ENCODE data around the gene HSPB2. TPM values are rescaled to one million over a fixed set of nuclear protein-coding genes. Genes with fewer than 3 reads are reported as not detected.

The HSPB2 gene
- total and polyA plus RNA-seq, 12 donors = 18.9 to 136 (median 32.6) TPM

DNA sequence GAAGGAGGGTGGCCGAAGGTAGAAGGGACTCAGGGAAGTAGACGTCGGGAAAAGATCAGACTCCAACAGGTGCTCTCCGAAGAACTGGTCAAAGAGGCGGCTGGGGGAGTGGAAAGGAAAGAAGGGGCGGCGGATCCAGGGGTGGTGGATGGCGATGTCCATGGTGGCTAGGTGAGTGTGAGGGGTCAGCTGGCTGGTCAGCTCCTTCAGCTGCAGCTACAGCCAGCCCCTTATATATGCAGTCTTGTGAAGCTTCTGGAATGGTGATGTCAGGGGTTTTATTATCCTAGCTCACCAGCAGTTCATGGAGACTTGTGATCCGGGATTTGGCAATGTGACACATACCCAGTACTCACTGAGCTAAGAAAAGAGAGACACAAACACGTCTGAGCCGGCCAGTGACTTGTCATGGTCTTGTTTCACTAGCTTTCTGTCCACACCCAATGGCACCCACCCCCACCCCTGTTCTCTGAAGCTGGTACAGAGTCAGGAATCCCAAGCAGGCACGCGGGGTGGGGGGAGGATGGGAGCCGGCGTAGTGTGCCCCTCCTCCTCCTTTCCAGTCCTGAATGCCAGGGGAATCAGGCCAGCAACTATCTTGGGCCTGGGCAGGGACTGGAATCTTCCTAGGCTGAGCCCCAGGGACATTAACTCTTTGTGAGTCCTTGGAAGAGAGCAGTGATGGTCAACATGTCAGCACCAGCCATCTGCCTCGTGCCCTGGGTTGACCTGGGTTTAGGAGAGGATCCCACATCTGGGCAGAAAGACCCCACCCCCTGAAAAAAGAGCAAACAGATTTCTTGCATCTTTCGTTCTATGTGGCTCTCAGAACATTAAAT lies 752 bp upstream of the HSPB2 start, which contains the start of gene CRYAB:
Gene CRYAB, minus strand, starts transcription at position 208 of the 839 bp plus-strand sequence. Its CDS starts 46 bp downstream, at position 162.
- peaks cover 0 to 22% (median 9%) of the 10 kb centered on the region in 9 donors for H3K4me1 ChIP-seq
- H3K27ac ChIP-seq = peak within 1 kb of the TSS; percentile 94 to 99 (median 95)
- WGBS, 2 donors = 20 to 25% methylated on average over 17 of the region's 17 CpGs
- no peaks in the 10 kb centered on the region for H3K9me3 ChIP-seq
- DNase-seq (peak; percentile 85 to 89), ATAC-seq (peak; percentile 70 to 87 (median 76))
- H3K4me3 ChIP-seq = peak within 1 kb of the TSS; percentile 53 to 69 (median 62)
- intact Hi-C loops (cut with DNase I) = loop anchor here in 4 of 10 donors (5.0 kb wide), 1 partner anchor 34 kb away; the partner anchor contains the start of genes CFAP68 (in 4 of the 4) and FDXACB1 (in 4 of the 4)
- H3K36me3 ChIP-seq = peaks cover 0 to 33% (median 18%) of the 10 kb centered on the region in 9 donors
- H3K27me3 ChIP-seq = peaks cover 0 to 44% (median 0%) of the 10 kb centered on the region in 7 donors
- TF ChIP-seq CTCF (IDR thresholded peaks at IDR 0.05) = no peak

- Histone ChIP-seq H3K27me3 (peaks cover 0 to 44% (median 0%) of the 10 kb centered on the region in 7 donors), H3K4me3 (peak overlapping the region; percentile 51 to 69 (median 62)), H3K27ac (peak overlapping the region; percentile 94 to 99 (median 95)), H3K4me1 (peaks cover 0 to 22% (median 9%) of the 10 kb centered on the region in 9 donors), H3K36me3 (peaks cover 0 to 27% (median 14%) of the 10 kb centered on the region in 9 donors), H3K9me3 (no peaks in the 10 kb centered on the region)
- intact Hi-C loops (cut with DNase I) = loop anchor here in 4 of 10 donors (5.0 kb wide), 1 partner anchor 36 kb away; the partner anchor contains the start of genes CFAP68 (in 4 of the 4) and FDXACB1 (in 4 of the 4)
- 23 to 36% methylated on average over 24 of the region's 24 CpGs for WGBS, 2 donors
- TF ChIP-seq CTCF (IDR thresholded peaks at IDR 0.05) = no peak
- DNase-seq = peak; percentile 35 to 40
- peak; percentile 3 to 47 (median 17) for ATAC-seq
Measured at GRCh38 chr11:111913031-111913861, 712 bp downstream of the HSPB2 start.

DNA sequence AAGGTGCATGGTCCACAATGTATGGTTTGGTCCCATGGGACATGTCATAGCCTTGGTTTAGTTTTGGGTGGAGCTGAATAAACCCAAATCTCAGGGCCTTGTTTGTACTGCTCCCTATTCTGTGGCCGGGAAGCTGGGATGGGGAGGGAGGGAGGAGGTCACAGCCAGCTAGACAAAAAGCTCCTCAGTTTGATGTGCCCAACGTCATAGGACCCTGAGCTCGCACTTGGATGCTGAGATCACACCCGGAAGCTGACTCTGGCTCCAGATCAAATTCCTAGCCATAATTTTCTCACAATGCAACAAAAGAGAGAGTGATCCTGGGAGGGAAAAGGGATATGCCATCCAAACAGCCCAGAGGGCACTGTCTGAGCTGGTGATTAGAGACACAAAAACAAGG lies 1.5 kb downstream of the HSPB2 start:
- ATAC-seq (peak in 5 of 8 donors; percentile 17 to 56 (median 44)), DNase-seq (peak in 1 of 2 donors; percentile 77)
- H3K9me3 ChIP-seq = no peaks in the 10 kb centered on the region
- 9 to 12% methylated on average over 4 of the region's 4 CpGs for WGBS, 2 donors
- TF ChIP-seq CTCF (IDR thresholded peaks at IDR 0.05) = no peak
- H3K27ac ChIP-seq = peak overlapping the region; percentile 94 to 99 (median 95)
- H3K4me1 ChIP-seq = peaks cover 0 to 30% (median 12%) of the 10 kb centered on the region in 9 donors
- H3K36me3 ChIP-seq = peaks cover 0 to 19% (median 7%) of the 10 kb centered on the region in 9 donors
- peaks cover 0 to 44% (median 0%) of the 10 kb centered on the region in 7 donors for H3K27me3 ChIP-seq
- intact Hi-C loops (cut with DNase I) = loop anchor here in 4 of 10 donors (5.0 kb wide), 1 partner anchor 37 kb away; the partner anchor contains the start of genes CFAP68 (in 4 of the 4) and FDXACB1 (in 4 of the 4)
- H3K4me3 ChIP-seq = peak overlapping the region; percentile 51 to 69 (median 62)

Data from heart right ventricle (tissue), 16 donors.